Kasumi-1 (cell line): Measurements from ENCODE around the gene RHBDL2.
"Not testable (repeated sequence)": the region's sequence is repeated elsewhere in the genome, so short reads cannot be mapped to it uniquely, and the experiment has no call there.

ENCODE experiments used
- DNase-seq, 2 experiments: peaks; one replicate each; lab custom pipeline; 2025; lab: John Stamatoyannopoulos, UW

The RHBDL2 gene

GRCh38 chr1:38932571-38932970, 9.1 kb downstream of the RHBDL2 start:
- no peak for DNase-seq

- no peak for DNase-seq
These were observed 12.2 kb downstream of the RHBDL2 start for GRCh38 chr1:38929476-38929875.

DNA sequence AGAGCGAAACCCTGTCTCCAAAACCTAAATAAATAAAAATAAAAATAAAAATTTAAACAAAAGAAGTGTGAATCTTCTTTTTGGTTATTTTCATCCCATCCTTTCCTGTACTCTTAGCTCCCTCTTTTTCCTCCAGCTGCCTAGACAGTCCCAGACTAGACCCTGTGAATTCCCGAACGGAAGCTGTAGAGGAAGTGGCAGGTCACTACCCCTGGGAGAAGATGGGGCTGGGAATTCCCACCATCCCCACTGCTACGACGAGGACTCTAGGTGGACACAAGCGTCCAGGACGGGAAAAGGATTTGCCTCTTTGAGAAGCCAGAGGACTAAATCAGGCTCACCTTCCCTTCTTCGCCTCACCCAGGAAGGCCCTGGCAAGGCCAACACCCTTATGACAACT, 12.6 kb downstream of the RHBDL2 start:
- DNase-seq: no peak

- no peak for DNase-seq
These were observed 15.5 kb downstream of the RHBDL2 start for GRCh38 chr1:38926091-38926490.

DNA sequence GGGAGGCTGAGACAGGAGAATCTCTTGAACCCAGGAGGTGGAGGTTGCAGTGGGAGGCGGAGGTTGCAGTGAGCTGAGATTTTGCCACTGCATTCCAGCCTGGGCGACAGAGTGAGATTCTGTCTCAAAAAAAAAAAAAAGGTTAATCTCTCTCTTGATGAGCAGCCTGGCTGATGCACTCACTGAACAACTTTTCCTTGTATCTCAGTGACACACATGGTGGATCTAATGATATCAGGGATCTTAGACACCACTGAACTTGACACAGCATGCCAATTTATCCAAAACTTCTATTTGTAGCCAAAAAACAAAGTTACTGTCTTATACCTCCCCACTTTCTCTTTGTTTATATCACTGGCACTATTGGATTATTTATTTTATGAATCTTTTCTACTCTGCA, 16.2 kb downstream of the RHBDL2 start:
- DNase-seq: no peak

GRCh38 chr1:38923607-38924006, 18.0 kb downstream of the RHBDL2 start:
- DNase-seq: no peak

- DNase-seq: no peak
These were observed 22.5 kb downstream of the RHBDL2 start for GRCh38 chr1:38919130-38919529.

DNA sequence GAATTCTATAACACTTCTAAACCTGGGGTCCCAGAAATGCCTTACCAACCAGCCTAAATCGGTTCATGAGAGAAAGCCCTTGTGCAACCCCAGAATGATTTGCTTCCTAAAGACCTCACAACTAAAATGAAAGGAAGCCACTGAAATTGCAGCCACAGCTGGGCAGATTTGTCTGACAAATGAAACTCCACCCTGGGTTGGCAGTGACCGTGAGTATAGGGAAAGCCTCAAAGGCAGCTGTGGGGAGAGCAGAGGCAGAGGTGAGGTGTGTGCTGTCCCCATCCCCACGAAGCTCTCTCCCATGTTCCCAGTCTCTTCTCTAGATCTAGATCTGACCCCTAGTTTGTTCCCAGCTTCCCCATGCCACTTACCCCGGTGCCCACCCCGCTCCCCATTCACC, 23.1 kb downstream of the RHBDL2 start:
- no peak for DNase-seq

GRCh38 chr1:38917772-38918171, 23.9 kb downstream of the RHBDL2 start:
- no peak for DNase-seq

DNA sequence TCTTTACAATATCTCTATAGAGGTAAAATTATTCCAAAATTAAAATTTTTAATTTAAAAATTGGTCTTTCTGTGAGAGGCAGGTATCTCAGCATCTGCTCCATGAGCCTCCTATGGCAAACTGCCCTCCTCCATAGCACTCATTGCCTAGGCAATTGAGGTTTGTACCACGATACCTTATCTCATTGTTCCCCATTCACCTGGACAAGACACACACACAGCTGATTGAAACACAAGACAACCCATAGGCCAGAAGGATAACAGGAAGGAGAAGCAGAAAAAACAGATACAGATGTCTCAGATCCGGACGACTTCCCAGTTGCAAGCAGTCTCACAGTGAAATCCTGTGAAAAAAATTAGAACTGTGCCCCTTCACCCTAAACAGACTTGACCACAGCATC, 24.3 kb downstream of the RHBDL2 start:
- DNase-seq: no peak

GRCh38 chr1:38915352-38915948, 26.2 kb downstream of the RHBDL2 start:
- DNase-seq: no peak

- not testable (repeated sequence) for DNase-seq
These were observed 26.7 kb downstream of the RHBDL2 start for GRCh38 chr1:38914908-38915307.

- DNase-seq: no peak
These were observed 32.8 kb downstream of the RHBDL2 start for GRCh38 chr1:38908821-38909220.

DNA sequence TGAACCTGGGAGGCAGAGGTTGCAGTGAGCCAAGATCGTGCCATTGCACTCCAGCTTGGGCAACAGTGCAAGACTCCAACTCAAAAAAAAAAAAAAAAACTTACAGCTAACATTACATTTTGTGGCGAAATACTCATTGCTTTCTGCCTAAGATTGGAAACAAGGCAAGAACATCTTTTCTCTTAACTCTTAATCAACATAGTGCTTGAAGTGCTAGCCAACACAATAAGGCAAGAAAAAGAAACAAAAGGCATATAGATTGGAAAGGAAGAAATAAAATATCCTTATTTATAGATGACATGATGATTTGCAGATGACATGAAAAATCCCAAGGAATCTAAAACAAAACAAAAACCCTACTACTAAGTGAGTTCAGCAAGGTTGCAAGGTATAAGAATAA, 35.6 kb downstream of the RHBDL2 start:
- no peak for DNase-seq

GRCh38 chr1:38899560-38899959, 42.1 kb downstream of the RHBDL2 start:
- no peak for DNase-seq

GRCh38 chr1:38898653-38899230, 42.9 kb downstream of the RHBDL2 start:
- DNase-seq: no peak

DNA sequence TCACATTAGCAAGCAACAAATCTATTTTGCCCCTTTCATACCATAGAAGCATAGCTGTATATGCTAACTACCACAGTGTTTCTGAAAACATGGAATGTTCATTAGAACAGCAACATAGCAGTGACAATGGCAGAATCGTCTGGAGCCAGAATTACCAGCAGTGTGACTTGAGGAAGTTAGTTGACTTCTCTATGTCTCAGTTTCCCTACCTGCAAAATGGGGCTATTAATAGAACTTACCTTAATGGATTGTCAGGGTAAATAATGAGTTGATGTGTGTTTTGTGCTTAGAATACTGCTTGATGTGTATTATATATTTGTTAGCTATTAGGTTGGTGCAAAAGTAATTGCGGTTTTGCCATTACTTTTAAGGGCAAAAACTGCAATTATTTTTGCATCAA, 45.5 kb downstream of the RHBDL2 start:
- DNase-seq: no peak

DNA sequence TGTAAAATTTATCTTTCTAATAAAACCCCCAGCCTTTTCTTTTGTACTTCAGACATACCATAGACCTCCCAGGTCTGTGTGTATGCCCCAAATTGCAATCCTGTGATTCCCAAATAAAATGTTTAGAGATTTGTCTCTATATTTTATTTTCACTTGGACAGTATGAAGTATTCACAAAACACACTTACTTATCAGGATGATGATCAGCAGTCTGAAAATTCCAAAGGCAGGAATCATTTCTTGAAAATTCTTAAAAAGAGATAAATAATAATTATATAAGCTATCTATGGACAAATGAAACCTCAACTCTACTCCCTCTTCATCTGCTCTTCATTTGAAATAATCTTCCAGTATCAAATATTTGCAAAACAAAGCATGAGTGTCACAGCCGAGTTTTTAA, 48.7 kb downstream of the RHBDL2 start:
- no peak for DNase-seq

- DNase-seq: no peak
These were observed 49.9 kb downstream of the RHBDL2 start for GRCh38 chr1:38891753-38892152.

GRCh38 chr1:38889589-38889988, 52.0 kb downstream of the RHBDL2 start:
- DNase-seq: no peak

DNA sequence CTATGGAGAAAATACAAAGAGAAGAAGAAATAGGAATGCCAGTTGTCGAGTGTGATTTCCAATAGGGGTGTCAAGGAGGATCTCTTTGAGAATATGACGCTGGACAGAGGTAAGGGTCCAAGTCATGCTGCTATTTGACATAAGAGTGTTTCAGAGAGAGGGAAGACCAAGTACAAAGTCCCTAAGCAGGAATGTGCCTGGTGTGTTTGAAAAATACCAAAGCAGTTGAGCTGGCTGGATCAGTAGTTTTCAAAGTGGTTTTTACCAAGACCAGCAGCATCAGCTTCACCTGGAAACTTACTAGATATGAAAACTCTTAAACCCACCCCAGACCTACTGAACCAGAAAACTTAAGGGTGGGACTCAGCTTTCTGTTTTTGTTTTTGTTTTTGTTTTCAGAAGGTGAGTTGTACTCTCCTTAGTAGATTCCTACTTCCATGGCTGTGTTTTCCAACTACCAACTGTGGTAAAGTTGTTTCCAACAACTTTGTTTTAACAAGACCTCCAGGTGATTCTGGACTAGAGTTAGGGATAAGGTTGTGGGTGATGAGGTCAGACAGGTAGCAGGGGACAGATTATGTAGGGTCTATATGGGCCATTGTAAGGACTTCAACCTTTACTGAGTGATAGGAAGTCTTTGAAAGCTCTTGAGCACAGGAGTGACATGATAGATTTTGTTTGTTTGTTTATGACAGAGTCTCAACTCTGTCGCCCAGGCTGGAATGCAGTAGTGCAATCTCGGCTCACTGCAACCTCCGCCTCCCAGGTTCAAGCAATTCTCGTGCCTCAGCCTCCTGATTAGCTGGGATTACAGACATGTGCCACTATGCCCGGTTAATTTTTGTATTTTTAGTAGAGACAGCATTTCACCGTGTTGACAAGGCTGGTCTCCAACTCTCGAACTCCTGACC, 53.0 kb downstream of the RHBDL2 start:
- DNase-seq: no peak

DNA sequence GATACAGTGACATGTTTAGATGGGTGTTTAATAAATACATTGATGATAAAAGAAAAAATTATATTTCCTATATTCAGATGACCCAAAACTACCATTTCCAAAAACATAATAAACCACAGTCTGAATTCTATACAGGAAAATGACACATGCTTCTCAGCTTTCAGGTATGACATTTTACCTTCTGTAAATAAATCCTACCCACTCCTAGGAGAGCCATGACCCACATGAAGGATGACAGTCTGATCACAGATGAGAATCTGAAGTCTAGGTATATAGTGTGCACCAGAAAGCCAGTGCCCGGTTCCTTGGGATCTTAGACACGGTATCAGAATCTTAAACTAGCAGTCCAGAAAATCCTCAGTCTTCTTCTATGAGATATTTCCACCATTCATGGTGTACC, 56.5 kb downstream of the RHBDL2 start:
- no peak for DNase-seq

GRCh38 chr1:38881487-38881886, 60.1 kb downstream of the RHBDL2 start, which contains the start of gene GJA9:
Gene GJA9, minus strand, starts transcription at chr1:38881587. Its CDS starts 5,489 bp downstream, at chr1:38876098.
- no peak for DNase-seq
